Astrocyte (in vitro differentiated cells and primary cell): ENCODE data around the gene C22orf31.
A peak's percentile ranks its signal among the peaks of the same experiment; 100 is the strongest.

Source experiments
- CTCF ChIP-seq: IDR thresholded peaks from 2 replicates; pipeline ENCODE4 v1.5.1; 2011; ENCODE audit warnings: low read depth, mild to moderate bottlenecking, inconsistent platforms, low read length, moderate library complexity; ENCODE audit not compliant: insufficient read depth
- EZH2 ChIP-seq: IDR thresholded peaks from 2 replicates; pipeline ENCODE4 v1.6.1; 2012; ENCODE audit warnings: mild to moderate bottlenecking, low read length, inconsistent platforms; ENCODE audit not compliant: insufficient read depth

GRCh38 chr22:29040385-29041275, 21.0 kb downstream of the C22orf31 start:
- TF ChIP-seq CTCF (peak; percentile 100), EZH2 (no peak)
